B cell (primary cell): ENCODE results near the gene TWF2. TPM values are rescaled to one million over a fixed set of nuclear protein-coding genes. Genes with fewer than 3 reads are reported as not detected.

Experiments used
- ATAC-seq: fragments of 200-7000 bp; cut with Tn5 transposase; one replicate; pipeline ENCODE4 v1.10.0; 2021; ENCODE audit warnings: low read depth, mild to moderate bottlenecking, moderate number of reproducible peaks, moderate library complexity
- CTCF ChIA-PET: fragments of 350-600 bp; sonication (Branson Sonifier 250); formaldehyde crosslinking; loops from one replicate; lab custom pipeline; 2021; ENCODE audit warnings: antibody characterized with exemption, inconsistent platforms; lab: Charles Lee
- POLR2A ChIA-PET: fragments of 350-600 bp; sonication (Branson Sonifier 250); formaldehyde crosslinking; loops from one replicate; lab custom pipeline; 2021; ENCODE audit warnings: antibody characterized with exemption; lab: Charles Lee
- DNase-seq: peaks from one replicate; pipeline ENCODE4 v3.0.0; 2013
- H2AFZ ChIP-seq: 2 replicates; pipeline ENCODE4 v1.6.1; 2012; ENCODE audit warnings: mild to moderate bottlenecking, low read depth, low read length; ENCODE audit not compliant: insufficient read depth, poor library complexity, severe bottlenecking
- H3K27ac ChIP-seq, 2 donors: 1 replicate in 1 of 2; 2 replicates in 1 of 2; pipeline ENCODE4 v1.5.1; 2012 to 2013; ENCODE audit warnings: low read length in 2 of 2, mild to moderate bottlenecking in 2 of 2, moderate library complexity in 1 of 2
- H3K27me3 ChIP-seq, 4 experiments: fragments of 200-600 bp in 1 of 4; sonication (generic) in 1 of 4; replicated peaks in 1 of 4; 1 replicate in 2 of 4; 2 replicates in 2 of 4; pipeline versions ENCODE4 v1.6.1 to v1.7.0; 2013 to 2016; ENCODE audit warnings: low read length in 3 of 4, mild to moderate bottlenecking in 2 of 4, mixed read lengths in 1 of 4, moderate library complexity in 1 of 4; ENCODE audit not compliant: insufficient read depth in 4 of 4, control insufficient read depth in 3 of 4; ENCODE audit errors: control extremely low read depth in 1 of 4
- H3K36me3 ChIP-seq, 2 experiments: replicated peaks in 1 of 2; 1 replicate in 1 of 2; 2 replicates in 1 of 2; pipeline versions ENCODE4 v1.6.1 to v1.7.1; 2013; ENCODE audit warnings: low read length in 1 of 2; ENCODE audit not compliant: insufficient read depth in 2 of 2, control insufficient read depth in 1 of 2; ENCODE audit errors: control extremely low read depth in 1 of 2, extremely low read depth in 1 of 2
- H3K4me1 ChIP-seq, 2 donors: fragments of 200-600 bp in 1 of 2; sonication (generic) in 1 of 2; 1 replicate in 1 of 2; 2 replicates in 1 of 2; pipeline versions ENCODE4 v1.5.1 to v1.6.1; 2013 to 2017; ENCODE audit warnings: low read length in 2 of 2; ENCODE audit not compliant: control insufficient read depth in 2 of 2, insufficient read depth in 2 of 2
- H3K4me2 ChIP-seq: replicated peaks from 2 replicates; pipeline ENCODE3; 2012; ENCODE audit warnings: mild to moderate bottlenecking, low read depth, low read length; ENCODE audit not compliant: poor library complexity, severe bottlenecking
- H3K4me3 ChIP-seq, 5 experiments: fragments of 200-600 bp in 1 of 5; sonication (generic) in 1 of 5; 1 replicate in 3 of 5; 2 replicates in 2 of 5; pipeline versions ENCODE4 v1.5.1 to v1.7.0; 2011 to 2016; ENCODE audit warnings: low read length in 4 of 5, mild to moderate bottlenecking in 4 of 5, low read depth in 2 of 5, control low read depth in 1 of 5, moderate library complexity in 1 of 5; ENCODE audit not compliant: insufficient read depth in 1 of 5; ENCODE audit errors: control extremely low read depth in 1 of 5, extremely low read depth in 1 of 5
- H3K79me2 ChIP-seq: fragments of 200-600 bp; sonication (generic); one replicate; pipeline ENCODE4 v1.6.0; 2016; ENCODE audit warnings: low read length; ENCODE audit not compliant: control insufficient read depth, insufficient read depth
- H3K9ac ChIP-seq: fragments of 200-600 bp; sonication (generic); 2 replicates; pipeline ENCODE4 v1.6.1; 2017; ENCODE audit warnings: mild to moderate bottlenecking, low read length, moderate library complexity
- H3K9me3 ChIP-seq, 3 donors: one replicate each; pipeline versions ENCODE4 v1.6.1 to v1.7.1; 2013; ENCODE audit warnings: low read length in 2 of 3; ENCODE audit not compliant: control insufficient read depth in 2 of 3, insufficient read depth in 1 of 3; ENCODE audit errors: control extremely low read depth in 1 of 3
- H4K20me1 ChIP-seq: 2 replicates; pipeline ENCODE4 v1.6.0; 2012; ENCODE audit warnings: mild to moderate bottlenecking, low read length; ENCODE audit not compliant: insufficient read depth, control insufficient read depth, poor library complexity, severe bottlenecking
- H3K27ac Mint-ChIP-seq: one replicate; pipeline ENCODE4 v1.8.0; 2021; ENCODE audit warnings: mixed read lengths
- H3K27me3 Mint-ChIP-seq: one replicate; pipeline ENCODE4 v1.8.0; 2021; ENCODE audit warnings: mixed read lengths
- H3K4me1 Mint-ChIP-seq: one replicate; pipeline ENCODE4 v1.8.0; 2021; ENCODE audit warnings: mixed read lengths
- H3K4me3 Mint-ChIP-seq: one replicate; pipeline ENCODE4 v1.8.0; 2021; ENCODE audit warnings: mixed read lengths
- H3K9me3 Mint-ChIP-seq: one replicate; pipeline ENCODE4 v1.8.0; 2022; ENCODE audit warnings: mixed read lengths; ENCODE audit not compliant: insufficient read depth
- EZH2 ChIP-seq: IDR thresholded peaks from 2 replicates; pipeline ENCODE4 v1.6.1; 2012; ENCODE audit warnings: borderline replicate concordance, low read depth, mild to moderate bottlenecking, moderate library complexity, low read length; ENCODE audit not compliant: insufficient read depth, poor library complexity, severe bottlenecking
- WGBS: methylation state at CpG from one replicate; pipeline ENCODE4 v1.1.5; 2013; ENCODE audit warnings: missing lambda C conversion rate; ENCODE audit not compliant: insufficient coverage; 5-methylcytosine and 5-hydroxymethylcytosine counted together
- intact Hi-C: fragments of 100-400 bp; cut with micrococcal nuclease; formaldehyde crosslinking; loops from one replicate; pipeline ENCODE4 v1.10.0; 2022
- polyA plus RNA-seq: library from polyadenylated mRNA; depleted of rRNA; stranded (reverse); fragments of >200 nt; gene quantifications from 2 replicates; pipeline ENCODE4 v1.2.3, GENCODE V29; 2012
- total RNA-seq, 2 donors: library from RNA; stranded (reverse); fragments of 120-200 nt in 1 of 2; gene quantifications; 1 replicate in 1 of 2; 2 replicates in 1 of 2; pipeline versions ENCODE4 v1.2.3 to v1.2.4, GENCODE V29; 2013 to 2022
- TF ChIP-seq, protein P1 (sequence below): fragments of 200-600 bp; IDR thresholded peaks from one replicate; pipeline ENCODE4 v1.8.0; 2022; ENCODE audit warnings: antibody characterized with exemption, mild to moderate bottlenecking

The TWF2 gene
- total and polyA plus RNA-seq, 2 donors (not counting 1 experiment from before 2014, with no cell fraction given): 60.3 to 88.2 TPM

DNA sequence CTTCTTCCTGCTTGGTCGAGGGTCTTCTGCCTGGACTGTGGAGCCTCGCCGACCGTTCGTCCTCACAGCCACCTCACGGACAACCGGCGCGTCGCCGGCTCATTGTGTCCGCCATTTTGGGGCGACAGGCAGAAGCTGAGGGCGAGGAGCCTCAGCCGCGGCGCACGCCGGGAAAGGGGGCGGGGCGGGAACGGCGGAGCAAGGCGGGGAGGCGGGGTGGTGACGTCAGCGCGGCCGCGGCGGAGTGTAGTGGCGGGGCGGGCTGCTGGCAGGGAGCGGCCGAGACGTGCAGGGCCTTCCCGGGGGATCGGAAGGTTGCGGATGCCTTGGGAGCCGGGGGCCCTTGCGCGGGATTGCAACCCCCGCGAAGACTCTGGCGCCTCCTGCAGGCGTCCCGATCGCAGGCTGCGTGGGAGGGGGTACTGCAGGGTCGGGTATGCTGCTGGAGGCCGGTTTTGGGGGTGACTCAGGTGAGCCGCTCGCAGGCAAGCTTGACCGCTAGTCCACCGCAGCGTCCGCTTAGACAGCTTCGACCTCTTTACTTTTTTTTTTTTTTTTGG lies 39.6 kb upstream of the TWF2 start, which contains the start of gene WDR82:
WDR82 (minus strand) TSS at position 140 of the 560 bp plus-strand sequence. CDS start 288 bp downstream, outside the sequence.
- DNase-seq: peak; percentile 95
- ChIA-PET POLR2A (interaction anchor here (0.7 to 5.0 kb wide), 15 partner anchors 10 to 283 kb away, joined by 3 to 52 read pairs (median 5); partner anchors contain the start of genes GLYCTK, RPL29, TLR9 and TWF2), CTCF (interaction anchor here (0.7 to 17.5 kb wide), 14 partner anchors 11 to 168 kb away, joined by 3 to 265 read pairs (median 6); partner anchors contain the start of genes GLYCTK, TLR9 and TWF2)
- H3K9me3 Mint-ChIP-seq: no peaks in the 10 kb centered on the region
- Histone ChIP-seq H3K79me2 (peaks cover 63% of the 10 kb centered on the region), H3K4me1 (peaks cover 35 to 51% of the 10 kb centered on the region in 2 donors), H3K9me3 (no peaks in the 10 kb centered on the region), H3K4me3 (peak within 1 kb of the TSS; percentile 67 to 94 (median 77)), H3K4me2 (peak within 1 kb of the TSS; percentile 79), H3K27ac (peak within 1 kb of the TSS; percentile 83 to 87), H3K27me3 (no peaks in the 10 kb centered on the region), H3K36me3 (peaks cover 0 to 15% of the 10 kb centered on the region in 2 experiments), H4K20me1 (peaks cover 31% of the 10 kb centered on the region), H3K9ac (peak within 1 kb of the TSS; percentile 80), H2AFZ (peak within 1 kb of the TSS; percentile 78)
- TF ChIP-seq, protein P1, sequence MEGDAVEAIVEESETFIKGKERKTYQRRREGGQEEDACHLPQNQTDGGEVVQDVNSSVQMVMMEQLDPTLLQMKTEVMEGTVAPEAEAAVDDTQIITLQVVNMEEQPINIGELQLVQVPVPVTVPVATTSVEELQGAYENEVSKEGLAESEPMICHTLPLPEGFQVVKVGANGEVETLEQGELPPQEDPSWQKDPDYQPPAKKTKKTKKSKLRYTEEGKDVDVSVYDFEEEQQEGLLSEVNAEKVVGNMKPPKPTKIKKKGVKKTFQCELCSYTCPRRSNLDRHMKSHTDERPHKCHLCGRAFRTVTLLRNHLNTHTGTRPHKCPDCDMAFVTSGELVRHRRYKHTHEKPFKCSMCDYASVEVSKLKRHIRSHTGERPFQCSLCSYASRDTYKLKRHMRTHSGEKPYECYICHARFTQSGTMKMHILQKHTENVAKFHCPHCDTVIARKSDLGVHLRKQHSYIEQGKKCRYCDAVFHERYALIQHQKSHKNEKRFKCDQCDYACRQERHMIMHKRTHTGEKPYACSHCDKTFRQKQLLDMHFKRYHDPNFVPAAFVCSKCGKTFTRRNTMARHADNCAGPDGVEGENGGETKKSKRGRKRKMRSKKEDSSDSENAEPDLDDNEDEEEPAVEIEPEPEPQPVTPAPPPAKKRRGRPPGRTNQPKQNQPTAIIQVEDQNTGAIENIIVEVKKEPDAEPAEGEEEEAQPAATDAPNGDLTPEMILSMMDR: peak; percentile 24
- no peak for TF ChIP-seq EZH2
- peak within 1 kb of the TSS; percentile 100 for H3K27ac Mint-ChIP-seq
- intact Hi-C loops: loop anchor here (1.0 to 5.0 kb wide), 10 partner anchors 9 to 281 kb away; partner anchors contain the start of genes DUSP7, GLYCTK, POC1A and PPM1M
- WGBS: under 1% methylated on average over 58 of the region's 58 CpGs
- peak; percentile 86 for ATAC-seq
- no peaks in the 10 kb centered on the region for H3K27me3 Mint-ChIP-seq
- H3K4me3 Mint-ChIP-seq: peak within 1 kb of the TSS; percentile 95
- H3K4me1 Mint-ChIP-seq: peaks cover 47% of the 10 kb centered on the region
